Transverse colon (tissue), 4 donors: Measurements from ENCODE around the gene APCDD1. TPM values are rescaled to one million over a fixed set of nuclear protein-coding genes. Genes with fewer than 3 reads are reported as not detected.

Source experiments
- DNase-seq: peaks from one replicate; pipeline ENCODE4 v3.0.0-alpha.2; 2019
- H3K27ac ChIP-seq, 4 donors: fragments of 200-600 bp; sonication (generic); 2 replicates each; pipeline ENCODE4 v1.5.1; 2016 to 2018; ENCODE audit warnings: inconsistent platforms in 4 of 4
- H3K27me3 ChIP-seq: fragments of 200-600 bp; sonication (generic); 2 replicates; pipeline ENCODE4 v1.5.1; 2017; ENCODE audit warnings: inconsistent platforms
- H3K36me3 ChIP-seq, 4 donors: fragments of 200-600 bp; sonication (generic); 2 replicates each; pipeline ENCODE4 v1.5.1; 2017 to 2019; ENCODE audit warnings: inconsistent platforms in 4 of 4
- H3K4me1 ChIP-seq, 4 donors: fragments of 200-600 bp; sonication (generic); 2 replicates each; pipeline ENCODE4 v1.5.1; 2017 to 2020; ENCODE audit warnings: inconsistent platforms in 4 of 4
- H3K4me3 ChIP-seq, 4 donors: fragments of 200-600 bp; sonication (generic); 1 replicate in 1 of 4; 2 replicates in 3 of 4; pipeline versions ENCODE4 v1.5.1 to v1.6.1; 2017 to 2019; ENCODE audit warnings: inconsistent platforms in 4 of 4
- H3K9me3 ChIP-seq, 2 donors: fragments of 200-600 bp; sonication (generic); 2 replicates each; pipeline ENCODE4 v1.5.1; 2017 to 2019; ENCODE audit warnings: inconsistent platforms in 2 of 2
- EP300 ChIP-seq: sonication (generic); formaldehyde crosslinking; IDR thresholded peaks from one replicate; pipeline ENCODE4 v1.6.1; 2017; ENCODE audit warnings: antibody characterized with exemption, low read depth
- POLR2A ChIP-seq: fragments of 450-650 bp; IDR thresholded peaks from one replicate; pipeline ENCODE4 v1.6.1; 2016; ENCODE audit warnings: antibody characterized with exemption, mild to moderate bottlenecking, moderate library complexity
- POLR2AphosphoS5 ChIP-seq, 3 donors: sonication (generic); formaldehyde crosslinking; IDR thresholded peaks; one replicate each; pipeline ENCODE4 v1.6.1; 2016; ENCODE audit warnings: antibody characterized with exemption in 3 of 3
- WGBS, 2 donors: methylation state at CpG; one replicate each; pipeline ENCODE4 v1.1.5; 2018; ENCODE audit warnings: low coverage in 1 of 2; 5-methylcytosine and 5-hydroxymethylcytosine counted together
- in situ Hi-C, 4 donors: fragments of 200-750 bp; cut with MboI; loops; one replicate each; pipeline versions ENCODE4 v1.15.0 to v1.15.1; 2017; ENCODE audit warnings: low sequenced_read_pairs in 3 of 4, low pct_ligation_motif_present in 1 of 4, low pct_unique_long_range_greater_than_20kb in 1 of 4
- intact Hi-C: fragments of 100-400 bp; cut with DNase I; formaldehyde crosslinking; loops from one replicate; pipeline ENCODE4 v1.15.1; 2023; ENCODE audit warnings: low total_unique reads
- total RNA-seq, 4 donors: library from RNA; depleted of rRNA; stranded (reverse); fragments of >200 nt; gene quantifications; one replicate each; pipeline ENCODE4 v1.1.0, GENCODE V29; 2016
- TF ChIP-seq, protein P1 (sequence below), 5 experiments: fragments of 200-600 bp in 3 of 5; fragments of 450-650 bp in 2 of 5; sonication (generic) in 3 of 5; IDR thresholded peaks; 1 replicate in 2 of 5; 2 replicates in 3 of 5; pipeline ENCODE4 v1.5.1; 2016 to 2017; ENCODE audit warnings: antibody characterized with exemption in 5 of 5, inconsistent platforms in 3 of 5, mild to moderate bottlenecking in 2 of 5, moderate library complexity in 1 of 5

The APCDD1 gene
- total RNA-seq, 4 donors from 2014 or later = 2.6 to 10.8 (median 8.3) TPM

GRCh38 chr18:10526561-10526949 is 72.1 kb downstream of the APCDD1 start:
- WGBS, 2 donors = 5% methylated on average over 11 of the region's 11 CpGs; no CpG with 5 or more reads in 1 of the 2 donors
- peak overlapping the region; percentile 94 to 97 (median 96) for H3K27ac ChIP-seq
- in situ Hi-C loops = no loop called here
- no peaks in the 10 kb centered on the region for H3K36me3 ChIP-seq
- no peak for DNase-seq
- H3K4me3 ChIP-seq = peak overlapping the region; percentile 81 to 95 (median 90)
- TF ChIP-seq POLR2AphosphoS5 (IDR thresholded peaks at IDR 0.05) (no peak), EP300 (no peak), POLR2A (no peak)
- TF ChIP-seq, protein P1, sequence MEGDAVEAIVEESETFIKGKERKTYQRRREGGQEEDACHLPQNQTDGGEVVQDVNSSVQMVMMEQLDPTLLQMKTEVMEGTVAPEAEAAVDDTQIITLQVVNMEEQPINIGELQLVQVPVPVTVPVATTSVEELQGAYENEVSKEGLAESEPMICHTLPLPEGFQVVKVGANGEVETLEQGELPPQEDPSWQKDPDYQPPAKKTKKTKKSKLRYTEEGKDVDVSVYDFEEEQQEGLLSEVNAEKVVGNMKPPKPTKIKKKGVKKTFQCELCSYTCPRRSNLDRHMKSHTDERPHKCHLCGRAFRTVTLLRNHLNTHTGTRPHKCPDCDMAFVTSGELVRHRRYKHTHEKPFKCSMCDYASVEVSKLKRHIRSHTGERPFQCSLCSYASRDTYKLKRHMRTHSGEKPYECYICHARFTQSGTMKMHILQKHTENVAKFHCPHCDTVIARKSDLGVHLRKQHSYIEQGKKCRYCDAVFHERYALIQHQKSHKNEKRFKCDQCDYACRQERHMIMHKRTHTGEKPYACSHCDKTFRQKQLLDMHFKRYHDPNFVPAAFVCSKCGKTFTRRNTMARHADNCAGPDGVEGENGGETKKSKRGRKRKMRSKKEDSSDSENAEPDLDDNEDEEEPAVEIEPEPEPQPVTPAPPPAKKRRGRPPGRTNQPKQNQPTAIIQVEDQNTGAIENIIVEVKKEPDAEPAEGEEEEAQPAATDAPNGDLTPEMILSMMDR (IDR thresholded peaks at IDR 0.05) = no peak
- peaks cover 0 to 33% (median 20%) of the 10 kb centered on the region in 4 donors for H3K4me1 ChIP-seq
- intact Hi-C loops = no loop called here
- H3K9me3 ChIP-seq = no peaks in the 10 kb centered on the region
- no peaks in the 10 kb centered on the region for H3K27me3 ChIP-seq

GRCh38 chr18:10528439-10528838 is 74.0 kb downstream of the APCDD1 start:
- no peak overlapping the region for H3K27ac ChIP-seq
- H3K4me1 ChIP-seq = peaks cover 0 to 33% (median 20%) of the 10 kb centered on the region in 4 donors
- no peak overlapping the region for H3K4me3 ChIP-seq
- TF ChIP-seq, protein P1 (IDR thresholded peaks at IDR 0.05) = no peak
- TF ChIP-seq POLR2AphosphoS5 (IDR thresholded peaks at IDR 0.05) (no peak), POLR2A (no peak), EP300 (no peak)
- H3K36me3 ChIP-seq = peaks cover 0 to 2% (median 0%) of the 10 kb centered on the region in 4 donors
- H3K27me3 ChIP-seq = no peaks in the 10 kb centered on the region
- no peak for DNase-seq
- WGBS, 2 donors = 68 to 74% methylated on average over 3 of the region's 3 CpGs
- no peaks in the 10 kb centered on the region for H3K9me3 ChIP-seq
- intact Hi-C loops (no loop called here), in situ Hi-C loops (no loop called here)

DNA sequence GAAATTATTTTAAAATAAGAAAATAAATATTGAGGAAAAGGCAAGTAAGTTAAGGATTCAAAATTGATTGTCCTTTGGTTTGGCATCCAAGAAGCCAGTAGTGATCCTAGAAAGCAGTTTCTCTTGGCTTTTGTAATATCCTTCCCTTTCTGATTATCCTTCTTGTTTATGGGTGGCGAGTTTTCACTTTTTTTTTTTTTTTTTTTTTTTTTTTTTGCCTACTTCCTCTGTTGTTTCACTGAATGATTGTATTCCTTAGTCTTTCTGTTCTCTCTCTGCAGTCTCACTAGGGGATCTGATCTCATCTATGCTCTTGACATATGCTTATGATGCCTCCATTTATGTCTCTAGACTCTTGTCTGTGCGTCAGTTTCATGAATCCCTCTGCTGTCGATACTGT is 75.6 kb downstream of the APCDD1 start:
- no peaks in the 10 kb centered on the region for H3K9me3 ChIP-seq
- no peak for DNase-seq
- TF ChIP-seq POLR2A (no peak), EP300 (no peak)
- 81 to 90% methylated on average over 3 of the region's 3 CpGs for WGBS, 2 donors
- peaks cover 0 to 29% (median 19%) of the 10 kb centered on the region in 4 donors for H3K4me1 ChIP-seq
- intact Hi-C loops = no loop called here
- no peak overlapping the region for H3K27ac ChIP-seq
- no peaks in the 10 kb centered on the region for H3K27me3 ChIP-seq
- no peak overlapping the region for H3K4me3 ChIP-seq
- in situ Hi-C loops = no loop called here
- peaks cover 0 to 14% (median 0%) of the 10 kb centered on the region in 4 donors for H3K36me3 ChIP-seq

DNA sequence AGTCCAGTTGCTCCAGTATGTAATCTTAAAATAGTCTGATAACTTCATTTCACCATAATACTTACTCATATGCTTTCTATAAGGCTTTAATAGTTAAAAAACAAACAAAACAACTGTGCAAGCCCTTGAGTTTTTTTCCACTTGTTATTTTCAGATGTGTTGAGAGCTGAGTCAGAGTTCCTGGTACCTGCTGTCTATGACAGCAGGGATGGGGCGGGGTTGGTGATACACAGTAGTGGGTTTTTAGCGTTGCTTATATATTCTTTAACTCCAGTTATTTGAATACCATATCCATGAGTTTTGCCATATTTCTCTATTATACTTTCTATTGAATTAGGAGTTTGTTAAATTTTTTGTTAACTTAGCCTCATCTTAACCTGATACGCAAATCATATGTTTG is 76.4 kb downstream of the APCDD1 start:
- DNase-seq = no peak
- Histone ChIP-seq H3K36me3 (peaks cover 0 to 14% (median 0%) of the 10 kb centered on the region in 4 donors), H3K27ac (no peak overlapping the region), H3K9me3 (no peaks in the 10 kb centered on the region), H3K27me3 (no peaks in the 10 kb centered on the region), H3K4me3 (no peak overlapping the region), H3K4me1 (peaks cover 0 to 26% (median 16%) of the 10 kb centered on the region in 4 donors)
- 83 to 97% methylated on average over 3 of the region's 3 CpGs for WGBS, 2 donors
- in situ Hi-C loops = no loop called here
- intact Hi-C loops = no loop called here
- TF ChIP-seq EP300 (no peak), POLR2AphosphoS5 (IDR thresholded peaks at IDR 0.05) (no peak), POLR2A (no peak)
- TF ChIP-seq, protein P1 (IDR thresholded peaks at IDR 0.05) = no peak

DNA sequence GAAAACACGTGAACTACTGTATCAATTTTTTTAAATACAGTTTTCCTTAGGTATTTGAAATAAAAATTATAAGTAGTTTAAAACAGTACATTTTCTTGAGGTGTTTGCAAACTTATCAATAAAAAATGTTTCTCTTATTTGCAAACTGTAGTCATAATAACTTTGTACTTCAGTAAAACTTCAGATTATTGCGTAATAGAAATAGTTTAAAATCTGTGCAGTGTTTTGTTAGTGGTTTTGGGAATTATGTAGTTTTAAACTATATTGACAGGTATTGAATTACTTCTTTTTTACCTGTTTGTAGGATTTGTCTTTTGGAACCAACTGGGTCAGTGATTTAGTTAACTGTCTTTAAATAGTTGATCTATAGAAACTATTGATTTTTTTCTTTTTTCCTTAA is 78.7 kb downstream of the APCDD1 start:
- H3K36me3 ChIP-seq = peaks cover 0 to 14% (median 0%) of the 10 kb centered on the region in 4 donors
- TF ChIP-seq, protein P1 (IDR thresholded peaks at IDR 0.05) = no peak
- TF ChIP-seq EP300 (no peak), POLR2AphosphoS5 (IDR thresholded peaks at IDR 0.05) (no peak), POLR2A (no peak)
- no peaks in the 10 kb centered on the region for H3K27me3 ChIP-seq
- intact Hi-C loops = no loop called here
- 96 to 100% methylated on average over 2 of the region's 2 CpGs for WGBS, 2 donors
- peaks cover 0 to 12% (median 3%) of the 10 kb centered on the region in 4 donors for H3K4me1 ChIP-seq
- no peak for DNase-seq
- no peak overlapping the region for H3K27ac ChIP-seq
- no peaks in the 10 kb centered on the region for H3K9me3 ChIP-seq
- no peak overlapping the region for H3K4me3 ChIP-seq
- in situ Hi-C loops = no loop called here
